ENCODE results near the gene RBM18. TPM values are rescaled to one million over a fixed set of nuclear protein-coding genes. Genes with fewer than 3 reads are reported as not detected.

RBM18 gene
- total and polyA plus RNA-seq, 4 donors: 7.6 to 16.6 (median 11.6) TPM

GRCh38 chr9:122265149-122265915, 692 bp upstream of the RBM18 start:
- WGBS, 2 donors: 11 to 13% methylated on average over 17 of the region's 17 CpGs
- H3K27me3 ChIP-seq (ENCODE audit: control insufficient read depth in 1 of 2, insufficient read depth in 2 of 2, low read length in 1 of 2): no peaks in the 10 kb centered on the region
- no peaks in the 10 kb centered on the region for H3K36me3 ChIP-seq (ENCODE audit: control insufficient read depth in 1 of 2, insufficient read depth in 2 of 2, low read length in 1 of 2)
- H3K4me1 ChIP-seq (ENCODE audit: control insufficient read depth in 1 of 2, insufficient read depth in 2 of 2, low read length in 2 of 2): peaks cover 5 to 6% of the 10 kb centered on the region in 2 donors
- peak overlapping the region; percentile 60 to 90 for H3K4me3 ChIP-seq (ENCODE audit: low read length in 2 of 2)
- DNase-seq (no peak), ATAC-seq (ENCODE audit: low FRiP score) (no peak)
- H3K9me3 ChIP-seq (ENCODE audit: control insufficient read depth, low read length): no peaks in the 10 kb centered on the region
- intact Hi-C loops (cut with DNase I): no loop called here
- H3K27ac ChIP-seq (ENCODE audit: low read depth in 1 of 2, low read length in 2 of 2): peak overlapping the region in 1 of 2 donors; percentile 24

GRCh38 chr9:122263699-122264349, 816 bp downstream of the RBM18 start:
- Histone ChIP-seq H3K27ac (ENCODE audit: low read depth in 1 of 2, low read length in 2 of 2) (peak overlapping the region; percentile 80 to 92), H3K9me3 (ENCODE audit: control insufficient read depth, low read length) (no peaks in the 10 kb centered on the region), H3K36me3 (ENCODE audit: control insufficient read depth in 1 of 2, insufficient read depth in 2 of 2, low read length in 1 of 2) (peaks cover 0 to 3% of the 10 kb centered on the region in 2 donors), H3K27me3 (ENCODE audit: control insufficient read depth in 1 of 2, insufficient read depth in 2 of 2, low read length in 1 of 2) (no peaks in the 10 kb centered on the region), H3K4me1 (ENCODE audit: control insufficient read depth in 1 of 2, insufficient read depth in 2 of 2, low read length in 2 of 2) (peaks cover 5 to 6% of the 10 kb centered on the region in 2 donors), H3K4me3 (ENCODE audit: low read length in 2 of 2) (peak overlapping the region; percentile 60 to 90)
- no peak for ATAC-seq (ENCODE audit: low FRiP score)
- 12% methylated on average over 13 of the region's 13 CpGs for WGBS, 2 donors
- no peak for DNase-seq
- intact Hi-C loops (cut with DNase I): loop anchor here in 1 of 2 donors (5.0 kb wide), 1 partner anchor 107 kb away; the partner anchor contains the start of genes MORN5 and NDUFA8

GRCh38 chr9:122262073-122262472, 2.6 kb downstream of the RBM18 start:
- intact Hi-C loops (cut with DNase I): loop anchor here in 1 of 2 donors (5.0 kb wide), 1 partner anchor 105 kb away; the partner anchor contains the start of genes MORN5 and NDUFA8
- 88 to 94% methylated on average over 1 of the region's 1 CpG for WGBS, 2 donors
- peaks cover 5 to 6% of the 10 kb centered on the region in 2 donors for H3K4me1 ChIP-seq (ENCODE audit: control insufficient read depth in 1 of 2, insufficient read depth in 2 of 2, low read length in 2 of 2)

GRCh38 chr9:122261469-122261881, 3.2 kb downstream of the RBM18 start:
- H3K27me3 ChIP-seq (ENCODE audit: control insufficient read depth in 1 of 2, insufficient read depth in 2 of 2, low read length in 1 of 2): no peaks in the 10 kb centered on the region
- ATAC-seq (ENCODE audit: low FRiP score): peak; percentile 56
- H3K4me3 ChIP-seq (ENCODE audit: low read length in 2 of 2): no peak overlapping the region
- H3K36me3 ChIP-seq (ENCODE audit: control insufficient read depth in 1 of 2, insufficient read depth in 2 of 2, low read length in 1 of 2): peaks cover 0 to 3% of the 10 kb centered on the region in 2 donors
- no peak overlapping the region for H3K27ac ChIP-seq (ENCODE audit: low read depth in 1 of 2, low read length in 2 of 2)
- intact Hi-C loops (cut with DNase I): loop anchor here in 1 of 2 donors (5.0 kb wide), 1 partner anchor 104 kb away; the partner anchor contains the start of genes MORN5 and NDUFA8
- no peaks in the 10 kb centered on the region for H3K9me3 ChIP-seq (ENCODE audit: control insufficient read depth, low read length)
- 12 to 18% methylated on average over 1 of the region's 1 CpG for WGBS, 2 donors
- peaks cover 5 to 6% of the 10 kb centered on the region in 2 donors for H3K4me1 ChIP-seq (ENCODE audit: control insufficient read depth in 1 of 2, insufficient read depth in 2 of 2, low read length in 2 of 2)
- peak; percentile 89 for DNase-seq

More at GRCh38 chr9:122262073-122262472, 2.6 kb downstream of the RBM18 start:
- H3K36me3 ChIP-seq (ENCODE audit: control insufficient read depth in 1 of 2, insufficient read depth in 2 of 2, low read length in 1 of 2): peaks cover 0 to 3% of the 10 kb centered on the region in 2 donors
- H3K4me3 ChIP-seq (ENCODE audit: low read length in 2 of 2): no peak overlapping the region
- H3K9me3 ChIP-seq (ENCODE audit: control insufficient read depth, low read length): no peaks in the 10 kb centered on the region
- DNase-seq: no peak
- no peak overlapping the region for H3K27ac ChIP-seq (ENCODE audit: low read depth in 1 of 2, low read length in 2 of 2)
- no peaks in the 10 kb centered on the region for H3K27me3 ChIP-seq (ENCODE audit: control insufficient read depth in 1 of 2, insufficient read depth in 2 of 2, low read length in 1 of 2)
- no peak for ATAC-seq (ENCODE audit: low FRiP score)

GRCh38 chr9:122258886-122259415, 5.7 kb downstream of the RBM18 start:
- H3K27ac ChIP-seq (ENCODE audit: low read depth in 1 of 2, low read length in 2 of 2): no peak overlapping the region
- ATAC-seq (ENCODE audit: low FRiP score): no peak
- peaks cover 0 to 6% of the 10 kb centered on the region in 2 donors for H3K4me1 ChIP-seq (ENCODE audit: control insufficient read depth in 1 of 2, insufficient read depth in 2 of 2, low read length in 2 of 2)
- intact Hi-C loops (cut with DNase I): no loop called here
- no peak overlapping the region for H3K4me3 ChIP-seq (ENCODE audit: low read length in 2 of 2)
- peaks cover 0 to 3% of the 10 kb centered on the region in 2 donors for H3K36me3 ChIP-seq (ENCODE audit: control insufficient read depth in 1 of 2, insufficient read depth in 2 of 2, low read length in 1 of 2)
- no peaks in the 10 kb centered on the region for H3K9me3 ChIP-seq (ENCODE audit: control insufficient read depth, low read length)
- no peak for DNase-seq
- H3K27me3 ChIP-seq (ENCODE audit: control insufficient read depth in 1 of 2, insufficient read depth in 2 of 2, low read length in 1 of 2): no peaks in the 10 kb centered on the region
- 45 to 52% methylated on average over 2 of the region's 2 CpGs for WGBS, 2 donors

- Histone ChIP-seq H3K36me3 (ENCODE audit: control insufficient read depth in 1 of 2, insufficient read depth in 2 of 2, low read length in 1 of 2) (peaks cover 0 to 3% of the 10 kb centered on the region in 2 donors), H3K9me3 (ENCODE audit: control insufficient read depth, low read length) (no peaks in the 10 kb centered on the region), H3K27me3 (ENCODE audit: control insufficient read depth in 1 of 2, insufficient read depth in 2 of 2, low read length in 1 of 2) (no peaks in the 10 kb centered on the region), H3K27ac (ENCODE audit: low read depth in 1 of 2, low read length in 2 of 2) (no peak overlapping the region), H3K4me3 (ENCODE audit: low read length in 2 of 2) (no peak overlapping the region), H3K4me1 (ENCODE audit: control insufficient read depth in 1 of 2, insufficient read depth in 2 of 2, low read length in 2 of 2) (no peaks in the 10 kb centered on the region)
- WGBS, 2 donors: 90 to 91% methylated on average over 5 of the region's 5 CpGs
- no peak for DNase-seq
- intact Hi-C loops (cut with DNase I): no loop called here
- no peak for ATAC-seq (ENCODE audit: low FRiP score)
Observed at GRCh38 chr9:122256206-122256605, 8.4 kb downstream of the RBM18 start.

GRCh38 chr9:122254761-122255160, 9.9 kb downstream of the RBM18 start:
- Histone ChIP-seq H3K9me3 (ENCODE audit: control insufficient read depth, low read length) (no peaks in the 10 kb centered on the region), H3K4me1 (ENCODE audit: control insufficient read depth in 1 of 2, insufficient read depth in 2 of 2, low read length in 2 of 2) (no peaks in the 10 kb centered on the region), H3K27me3 (ENCODE audit: control insufficient read depth in 1 of 2, insufficient read depth in 2 of 2, low read length in 1 of 2) (no peaks in the 10 kb centered on the region), H3K27ac (ENCODE audit: low read depth in 1 of 2, low read length in 2 of 2) (no peak overlapping the region), H3K36me3 (ENCODE audit: control insufficient read depth in 1 of 2, insufficient read depth in 2 of 2, low read length in 1 of 2) (no peaks in the 10 kb centered on the region), H3K4me3 (ENCODE audit: low read length in 2 of 2) (no peak overlapping the region)
- 89 to 90% methylated on average over 3 of the region's 3 CpGs for WGBS, 2 donors
- DNase-seq (no peak), ATAC-seq (ENCODE audit: low FRiP score) (no peak)
- intact Hi-C loops (cut with DNase I): no loop called here

GRCh38 chr9:122252796-122253195, 11.8 kb downstream of the RBM18 start:
- Histone ChIP-seq H3K36me3 (ENCODE audit: control insufficient read depth in 1 of 2, insufficient read depth in 2 of 2, low read length in 1 of 2) (peaks cover 3 to 4% of the 10 kb centered on the region in 2 donors), H3K4me3 (ENCODE audit: low read length in 2 of 2) (no peak overlapping the region), H3K9me3 (ENCODE audit: control insufficient read depth, low read length) (no peaks in the 10 kb centered on the region), H3K27me3 (ENCODE audit: control insufficient read depth in 1 of 2, insufficient read depth in 2 of 2, low read length in 1 of 2) (no peaks in the 10 kb centered on the region), H3K27ac (ENCODE audit: low read depth in 1 of 2, low read length in 2 of 2) (no peak overlapping the region), H3K4me1 (ENCODE audit: control insufficient read depth in 1 of 2, insufficient read depth in 2 of 2, low read length in 2 of 2) (no peaks in the 10 kb centered on the region)
- DNase-seq (no peak), ATAC-seq (ENCODE audit: low FRiP score) (no peak)
- intact Hi-C loops (cut with DNase I): no loop called here
- WGBS, 2 donors: 69 to 70% methylated on average over 5 of the region's 5 CpGs

Measured in aorta (tissue), 5 donors.